NCI-H774 (cell line): ENCODE data around the gene PROX2.
A peak's percentile ranks its signal among the peaks of the same experiment; 100 is the strongest.

ENCODE experiments used
- DNase-seq: peaks from one replicate; lab custom pipeline; 2025; lab: John Stamatoyannopoulos, UW

The PROX2 gene

GRCh38 chr14:74879427-74880182, 3.7 kb upstream of the PROX2 start:
- no peak for DNase-seq

DNA sequence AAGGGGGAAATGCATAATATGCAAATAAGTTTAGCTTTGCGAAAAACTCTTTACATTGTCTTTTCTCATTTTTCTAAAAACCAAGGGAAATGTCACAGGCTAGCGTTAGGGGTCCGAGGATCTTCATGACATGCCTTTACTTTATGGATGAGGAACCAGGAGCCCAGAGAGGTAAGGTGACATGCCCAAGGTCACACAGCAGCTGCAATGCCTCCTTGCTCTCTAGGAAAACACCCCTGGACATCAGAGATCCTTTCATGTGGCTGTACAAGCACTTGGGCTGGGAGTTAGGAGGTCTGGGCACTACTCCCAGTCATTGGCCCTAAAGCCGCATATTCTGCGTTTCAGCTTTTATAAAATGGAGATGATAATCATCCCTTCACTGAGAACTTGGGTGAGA, 741 bp downstream of the PROX2 start:
- DNase-seq: no peak

DNA sequence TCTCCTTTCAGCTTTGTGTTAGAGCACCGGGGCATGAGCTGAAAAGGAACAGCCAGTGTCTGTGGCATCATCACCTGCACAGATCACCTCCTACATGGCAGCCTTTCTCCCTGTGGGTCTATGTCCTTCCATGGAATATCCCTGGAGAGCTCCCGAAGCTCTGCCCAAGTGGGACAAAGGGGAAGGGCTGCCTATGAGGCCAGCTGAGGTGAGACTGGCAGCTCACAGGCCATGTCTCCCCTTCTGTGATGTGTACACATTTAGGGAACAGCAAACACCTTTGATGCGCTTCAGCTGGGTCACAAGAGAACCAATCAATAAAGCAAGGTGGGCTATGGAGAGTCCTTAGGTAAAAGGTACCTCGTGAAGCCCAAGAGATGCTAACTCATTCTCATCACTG, 4.1 kb downstream of the PROX2 start:
- no peak for DNase-seq

DNA sequence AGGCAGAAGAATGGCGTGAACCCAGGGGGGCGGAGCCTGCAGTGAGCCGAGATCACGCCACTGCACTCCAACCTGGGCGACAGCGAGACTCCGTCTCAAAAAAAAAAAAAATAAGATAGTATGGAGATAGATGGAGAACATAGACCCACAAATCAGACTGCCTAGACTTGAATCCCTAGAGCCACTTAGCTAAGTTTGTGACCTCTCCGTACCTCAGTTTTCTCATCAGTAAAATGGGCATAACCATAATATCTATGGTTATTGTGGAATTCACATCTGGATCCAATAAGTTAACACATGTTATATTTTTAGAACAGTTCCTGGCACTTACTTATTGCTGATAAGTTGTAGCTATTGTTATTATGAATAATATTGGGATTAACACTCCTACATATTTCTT, 7.2 kb downstream of the PROX2 start:
- DNase-seq: no peak

DNA sequence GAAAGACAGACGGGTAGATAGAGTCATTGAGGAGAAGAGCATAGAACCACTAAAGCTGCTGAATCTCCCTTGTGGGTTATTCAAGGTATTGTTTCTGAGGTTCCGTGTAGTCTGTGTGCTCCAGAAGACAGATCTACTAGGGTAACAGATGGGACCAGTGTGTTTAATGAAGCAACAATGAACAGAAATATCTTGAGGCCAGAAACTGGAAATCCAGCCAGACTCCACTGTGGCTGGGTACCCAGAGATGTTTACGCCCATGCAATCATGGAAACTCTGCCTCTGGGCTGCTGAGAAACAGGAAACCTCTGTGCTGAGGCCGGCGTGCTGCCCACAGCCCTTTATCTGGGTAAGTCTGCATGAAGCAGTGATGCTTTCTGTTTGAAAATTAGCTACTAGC, 8.3 kb downstream of the PROX2 start:
- no peak for DNase-seq

DNA sequence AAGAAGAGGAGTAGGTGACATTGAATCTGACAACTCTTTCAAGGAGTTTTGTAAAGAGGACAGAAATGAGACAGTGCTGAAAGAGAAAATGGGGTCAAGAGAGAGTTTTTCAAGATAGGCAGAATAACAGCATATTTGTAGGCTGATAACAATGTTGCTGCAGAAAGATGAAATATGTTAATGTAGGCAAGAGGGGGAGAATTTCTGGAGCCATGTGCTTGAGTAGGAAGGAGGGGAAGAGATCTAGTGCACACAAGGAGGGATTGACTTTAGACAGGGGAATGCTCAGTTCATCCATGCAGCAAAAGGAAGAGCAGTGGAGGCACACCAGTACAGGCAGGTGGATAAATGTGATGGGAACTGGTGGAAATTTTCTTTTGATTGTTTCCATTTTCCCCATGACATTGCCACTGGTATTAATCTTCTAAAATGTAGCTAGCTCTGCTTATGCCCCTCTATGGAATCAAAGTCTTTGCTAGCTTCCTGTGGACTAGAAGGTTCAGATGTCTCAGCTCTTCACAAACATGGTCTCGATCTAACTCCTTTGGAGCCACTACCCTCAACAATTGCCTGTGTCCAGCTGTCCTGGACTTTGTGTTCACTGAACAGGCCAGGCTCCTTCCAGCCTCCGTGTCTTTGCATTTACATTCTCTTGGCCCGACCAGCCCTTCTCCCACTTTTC, 9.1 kb downstream of the PROX2 start:
- no peak for DNase-seq

- DNase-seq: no peak
Measured at GRCh38 chr14:74865156-74865555, 10.8 kb downstream of the PROX2 start.

GRCh38 chr14:74864198-74864597, 11.7 kb downstream of the PROX2 start:
- DNase-seq: no peak

DNA sequence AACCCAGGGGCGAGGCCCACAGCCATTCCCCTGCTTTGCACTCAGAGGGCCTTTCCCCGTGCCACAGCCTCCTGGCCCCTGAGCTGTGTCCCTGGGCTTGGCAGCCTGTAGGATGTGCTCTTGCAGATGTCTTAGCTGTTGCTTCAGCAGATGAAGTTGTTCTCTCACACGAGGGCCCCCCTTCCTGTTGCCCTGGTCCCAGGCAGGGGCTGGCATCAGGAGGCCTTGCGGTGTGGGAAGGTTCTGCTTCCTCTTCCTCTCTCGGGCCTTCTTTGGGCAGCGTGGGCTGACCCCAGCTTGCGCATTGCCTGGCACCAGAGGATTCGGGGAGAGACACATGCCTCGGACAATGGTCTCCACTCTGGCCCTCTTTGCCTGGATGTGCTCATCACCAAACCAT, 12.7 kb downstream of the PROX2 start:
- no peak for DNase-seq

DNA sequence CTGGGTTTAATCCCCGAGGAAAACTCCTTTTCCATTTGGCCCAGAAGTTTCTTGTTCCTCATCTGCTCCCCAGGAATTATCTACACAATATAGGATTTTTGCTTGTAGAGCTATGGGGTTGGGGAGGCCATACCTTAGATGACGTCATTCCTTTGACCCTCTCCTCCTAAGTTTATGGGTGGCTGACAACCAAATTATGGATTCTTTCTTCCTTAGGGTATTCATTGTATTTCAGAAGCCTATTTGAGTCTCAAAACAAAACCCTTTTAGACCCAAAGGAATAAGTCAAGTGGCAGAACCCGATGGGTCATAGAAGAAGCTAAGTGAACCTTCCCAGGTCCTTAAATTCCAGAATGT, 14.2 kb downstream of the PROX2 start:
- DNase-seq: no peak

GRCh38 chr14:74860899-74861733, 14.8 kb downstream of the PROX2 start:
- DNase-seq: peak; percentile 39

- DNase-seq: no peak
Measured at GRCh38 chr14:74859757-74860552, 16.0 kb downstream of the PROX2 start.

- DNase-seq: no peak
Measured at GRCh38 chr14:74858022-74858421, 17.9 kb downstream of the PROX2 start.

- no peak for DNase-seq
Measured at GRCh38 chr14:74856366-74856765, 19.6 kb downstream of the PROX2 start.

DNA sequence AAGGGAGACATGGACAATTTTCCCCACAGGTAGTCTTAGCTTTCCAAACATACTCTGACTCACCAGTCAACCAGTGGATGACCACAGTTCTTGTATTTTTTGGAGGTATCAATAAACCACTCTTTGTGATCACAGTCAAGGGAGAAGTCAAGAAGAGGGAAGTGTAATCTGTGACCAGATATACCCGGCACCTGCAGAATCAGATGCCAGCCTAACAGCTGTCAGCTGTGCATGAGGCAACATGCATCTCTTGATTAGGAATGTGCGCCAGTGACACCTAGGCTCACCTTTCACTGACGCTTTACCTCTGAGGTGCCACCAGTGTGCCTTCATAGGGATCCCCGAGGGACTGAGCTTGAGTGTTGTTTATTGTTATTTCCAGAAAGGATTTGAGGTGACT, 20.0 kb downstream of the PROX2 start:
- DNase-seq: no peak

GRCh38 chr14:74855021-74855420, 20.9 kb downstream of the PROX2 start:
- DNase-seq: no peak

DNA sequence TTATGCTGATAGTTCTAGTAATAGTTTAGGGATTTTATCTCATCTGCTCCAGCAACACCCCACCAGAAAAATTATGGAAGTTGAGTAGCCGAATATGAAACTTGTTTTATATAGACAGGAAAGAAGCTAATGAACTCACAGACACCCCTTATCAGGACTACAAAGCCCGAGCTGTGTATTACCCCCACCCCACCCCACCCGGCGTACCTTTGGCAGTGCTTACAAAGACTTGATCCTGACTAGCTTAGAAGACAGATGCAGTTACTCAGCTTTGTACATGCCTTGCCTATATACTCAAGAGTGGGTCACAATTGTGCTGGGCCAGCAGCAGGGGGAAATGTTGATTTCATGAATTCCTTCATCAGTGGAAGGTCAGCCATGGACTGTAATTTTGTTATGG, 22.4 kb downstream of the PROX2 start:
- no peak for DNase-seq

DNA sequence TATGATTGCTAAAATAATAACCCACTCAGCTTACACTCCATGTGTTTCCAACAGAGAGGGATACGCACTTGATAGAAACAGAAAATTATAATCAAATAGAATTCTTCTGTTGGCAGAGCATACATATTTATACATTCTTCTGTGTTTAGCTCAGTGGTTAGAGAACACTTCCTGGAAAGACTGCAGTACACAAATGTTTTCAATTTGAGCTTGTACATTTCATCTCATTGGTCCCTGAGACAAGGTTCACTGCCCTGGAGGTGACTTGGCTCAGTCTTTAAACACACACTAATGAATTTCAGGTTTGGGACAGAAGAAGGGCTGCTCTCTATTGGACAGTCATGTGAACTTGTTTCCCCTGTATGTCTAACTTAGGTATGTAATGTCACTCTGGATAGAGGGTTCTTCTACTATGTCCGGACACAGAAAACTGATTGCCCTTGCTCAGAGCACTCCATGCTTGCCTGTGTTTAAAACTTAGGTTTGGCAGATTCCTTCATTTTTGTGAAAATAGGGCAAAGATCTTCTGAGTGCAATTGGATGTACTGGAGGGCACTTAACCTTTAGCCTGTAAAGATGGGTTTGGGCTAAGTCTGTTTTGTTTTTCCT, 22.9 kb downstream of the PROX2 start:
- no peak for DNase-seq

- DNase-seq: no peak
Measured at GRCh38 chr14:74848768-74849167, 27.2 kb downstream of the PROX2 start.

DNA sequence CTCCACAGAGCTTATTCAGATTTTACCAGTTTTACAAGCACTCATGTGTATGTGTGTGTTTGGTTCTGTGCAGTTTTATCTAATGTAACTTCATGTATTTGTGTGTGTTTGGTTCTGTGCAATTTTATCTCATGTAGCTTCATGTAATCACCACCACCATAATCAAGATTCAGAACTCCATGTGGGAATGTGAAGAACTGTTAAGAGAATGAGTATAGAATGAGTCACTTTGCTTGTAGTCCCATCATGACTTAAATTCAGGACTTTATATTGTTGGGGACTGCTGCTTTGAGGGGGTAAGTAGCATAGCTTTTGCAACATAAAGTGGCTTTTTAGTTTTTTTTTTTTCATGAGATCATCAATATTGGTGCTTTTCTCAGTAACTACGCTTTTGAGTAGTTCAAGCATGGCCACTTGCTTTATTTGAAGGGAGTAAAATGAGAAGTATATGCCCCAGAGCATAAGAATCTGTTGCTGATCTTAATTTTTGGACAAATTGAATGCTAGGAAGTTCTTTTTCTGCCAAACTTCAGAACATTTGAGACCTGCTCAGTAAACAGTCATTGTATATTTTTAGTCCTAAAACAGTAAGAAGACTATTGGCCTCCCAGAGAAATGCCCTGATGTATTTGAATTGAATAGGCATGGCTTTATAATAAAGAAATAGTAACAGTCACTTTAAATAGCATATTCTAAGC, 28.8 kb downstream of the PROX2 start:
- no peak for DNase-seq

DNA sequence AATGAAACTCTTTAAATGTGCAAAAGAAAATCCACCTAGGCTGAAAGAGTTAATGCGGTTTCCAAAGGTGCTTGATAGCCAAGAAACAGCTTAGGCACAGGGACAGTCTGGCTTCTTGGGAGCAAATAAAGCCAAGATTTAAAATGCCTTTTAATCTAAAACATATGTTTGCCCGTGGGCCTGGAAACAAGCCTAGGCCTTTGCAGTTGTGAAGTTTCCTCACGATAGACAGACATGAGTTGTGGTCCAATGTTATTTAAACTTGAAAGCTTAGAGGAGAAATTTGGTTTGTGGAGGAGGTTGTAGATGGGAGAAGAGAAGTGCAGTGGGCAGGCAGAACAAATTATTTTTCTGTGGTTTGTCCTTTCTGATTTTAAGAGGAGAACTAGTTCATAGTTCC, 29.8 kb downstream of the PROX2 start:
- no peak for DNase-seq
